GM18507 (cell line): ENCODE measurements around the gene MRPS23.
A peak's percentile ranks its signal among the peaks of the same experiment; 100 is the strongest.

ENCODE experiments used
- DNase-seq: peaks from one replicate; pipeline ENCODE4 v3.0.0; 2011; ENCODE audit warnings: low read depth; ENCODE audit not compliant: insufficient read length; ENCODE audit errors: extremely low spot score
- FAIRE-seq: peaks from 2 replicates; lab custom pipeline; 2011; peaks lifted over from hg19 to GRCh38; lab: Jason Lieb, UNC

Gene MRPS23

DNA sequence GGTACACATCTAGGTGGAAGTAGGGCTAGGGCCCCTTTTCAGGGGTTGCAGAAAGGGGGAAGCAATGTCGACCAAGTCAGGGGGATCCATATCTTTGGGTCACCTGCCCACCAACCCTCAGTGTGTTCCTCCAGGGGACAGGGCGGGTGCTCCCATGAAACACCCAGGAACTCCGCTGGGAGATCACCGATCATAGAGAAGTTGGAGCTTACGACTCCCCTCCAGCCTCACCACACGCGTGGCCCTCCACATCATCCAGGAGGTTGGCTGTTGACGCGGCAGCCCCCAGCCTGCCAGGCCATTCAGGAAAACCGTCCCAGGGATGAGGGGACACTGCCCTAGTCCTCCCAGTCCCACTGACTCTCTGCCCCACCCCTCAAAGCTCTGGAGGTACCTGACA, 17.3 kb upstream of the MRPS23 start:
- no peak for FAIRE-seq
- no peak for DNase-seq

DNA sequence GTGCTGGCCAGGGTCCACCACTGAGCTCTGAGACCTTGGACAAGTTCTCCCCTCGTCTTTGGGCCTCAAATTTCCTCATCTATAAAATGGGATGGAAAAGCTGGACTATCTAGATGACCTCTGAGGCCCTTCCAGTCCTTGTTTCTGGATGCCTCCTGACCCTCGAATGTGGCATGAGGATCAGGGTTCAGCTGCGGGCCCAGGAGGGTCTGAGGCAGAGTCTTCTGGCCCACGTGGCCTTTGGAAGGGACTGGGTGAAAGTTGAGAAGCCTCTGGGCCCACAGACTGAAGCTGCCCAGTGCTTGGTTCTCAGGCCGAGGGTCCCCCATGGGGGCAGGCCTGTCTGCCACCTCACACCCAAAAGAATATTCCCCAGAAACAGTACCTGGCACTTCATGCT, 16.9 kb upstream of the MRPS23 start:
- DNase-seq = no peak
- no peak for FAIRE-seq

DNA sequence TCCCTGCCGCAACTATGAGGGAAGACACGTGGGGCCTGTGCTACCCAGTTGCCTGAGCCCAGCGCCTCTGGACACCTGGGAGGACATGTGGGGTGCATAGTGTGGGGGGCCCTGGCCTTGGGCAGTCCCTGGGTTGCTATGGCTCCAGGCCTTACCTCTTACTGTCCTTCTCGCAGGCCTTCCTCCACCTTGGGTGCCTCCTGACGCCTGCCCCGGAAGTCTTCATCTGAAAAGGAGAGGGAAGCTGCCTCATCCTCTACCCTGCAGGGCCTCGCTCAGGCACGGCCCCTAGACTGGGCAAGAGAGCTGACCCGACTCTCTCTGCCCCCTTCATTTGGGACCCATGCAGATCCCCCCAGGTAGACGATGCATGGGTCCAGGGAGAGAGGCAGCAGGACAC, 16.5 kb upstream of the MRPS23 start:
- no peak for DNase-seq
- FAIRE-seq = no peak

DNA sequence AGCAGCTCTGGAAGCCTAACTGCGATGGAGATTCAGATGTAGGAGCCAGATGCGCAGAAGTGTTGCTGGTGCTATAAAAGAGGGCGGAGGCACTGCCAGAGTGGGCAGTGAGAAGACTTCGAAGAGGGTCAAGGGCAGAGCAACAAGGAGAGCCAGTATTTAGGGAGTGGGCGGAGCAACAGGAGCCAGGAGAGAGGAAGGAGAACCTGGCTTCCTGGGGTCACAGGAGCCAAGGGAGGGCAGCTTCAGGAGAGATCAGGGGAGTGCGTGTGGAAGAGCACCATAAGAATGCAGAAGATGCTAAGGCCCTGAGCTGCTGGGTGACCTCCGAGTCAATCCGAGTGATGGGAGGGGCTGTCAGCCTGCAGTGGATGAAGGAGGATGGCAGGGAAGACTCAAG, 14.4 kb upstream of the MRPS23 start:
- FAIRE-seq (no peak), DNase-seq (no peak)

DNA sequence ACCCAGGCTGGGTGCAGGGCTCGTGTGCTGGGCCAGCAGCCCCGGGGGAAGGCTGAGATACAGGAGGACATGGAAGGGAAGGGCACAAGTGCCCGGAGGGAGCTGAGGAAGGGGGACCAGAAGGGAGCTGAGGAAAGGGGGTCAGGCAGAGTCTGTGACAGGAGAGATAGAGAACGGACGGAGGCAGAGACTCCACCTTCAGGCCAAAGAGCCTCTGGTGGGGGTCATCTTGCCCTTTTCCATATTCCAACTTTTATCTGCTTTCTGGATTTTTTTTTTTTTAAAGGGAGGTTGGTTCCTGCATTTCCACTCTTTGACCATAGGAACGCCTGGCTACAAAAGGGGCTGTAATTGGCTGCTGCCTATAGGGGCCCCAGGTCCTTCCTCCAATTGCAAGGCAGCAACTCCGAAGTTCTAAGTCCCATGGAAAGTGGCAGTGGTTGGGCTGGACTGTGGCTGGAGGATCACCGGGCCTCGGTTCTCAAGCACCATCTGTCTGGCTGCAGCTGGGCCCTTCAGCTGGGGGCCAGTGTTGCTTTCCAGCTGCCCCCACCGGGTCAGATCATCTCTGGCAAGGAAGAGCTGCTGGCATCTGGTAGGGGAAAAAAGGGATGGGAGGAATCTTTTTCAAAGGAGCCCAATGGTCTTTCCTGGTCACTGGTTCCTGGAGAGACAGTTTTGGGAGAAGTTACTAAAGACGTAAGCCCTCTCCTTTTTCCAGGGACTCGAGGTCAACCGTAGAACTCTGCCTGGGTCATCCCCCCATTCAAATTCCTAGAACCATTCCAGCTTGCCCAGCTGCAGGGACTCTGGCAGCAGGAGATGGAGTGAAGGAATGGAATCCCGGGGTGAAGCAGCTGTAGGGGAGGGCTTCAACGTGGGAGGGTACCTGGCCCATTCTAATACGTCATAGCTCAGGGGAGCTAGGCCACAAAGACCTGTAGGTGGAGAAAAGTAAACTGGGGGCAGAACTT, 13.1 kb upstream of the MRPS23 start:
- FAIRE-seq = no peak
- no peak for DNase-seq

DNA sequence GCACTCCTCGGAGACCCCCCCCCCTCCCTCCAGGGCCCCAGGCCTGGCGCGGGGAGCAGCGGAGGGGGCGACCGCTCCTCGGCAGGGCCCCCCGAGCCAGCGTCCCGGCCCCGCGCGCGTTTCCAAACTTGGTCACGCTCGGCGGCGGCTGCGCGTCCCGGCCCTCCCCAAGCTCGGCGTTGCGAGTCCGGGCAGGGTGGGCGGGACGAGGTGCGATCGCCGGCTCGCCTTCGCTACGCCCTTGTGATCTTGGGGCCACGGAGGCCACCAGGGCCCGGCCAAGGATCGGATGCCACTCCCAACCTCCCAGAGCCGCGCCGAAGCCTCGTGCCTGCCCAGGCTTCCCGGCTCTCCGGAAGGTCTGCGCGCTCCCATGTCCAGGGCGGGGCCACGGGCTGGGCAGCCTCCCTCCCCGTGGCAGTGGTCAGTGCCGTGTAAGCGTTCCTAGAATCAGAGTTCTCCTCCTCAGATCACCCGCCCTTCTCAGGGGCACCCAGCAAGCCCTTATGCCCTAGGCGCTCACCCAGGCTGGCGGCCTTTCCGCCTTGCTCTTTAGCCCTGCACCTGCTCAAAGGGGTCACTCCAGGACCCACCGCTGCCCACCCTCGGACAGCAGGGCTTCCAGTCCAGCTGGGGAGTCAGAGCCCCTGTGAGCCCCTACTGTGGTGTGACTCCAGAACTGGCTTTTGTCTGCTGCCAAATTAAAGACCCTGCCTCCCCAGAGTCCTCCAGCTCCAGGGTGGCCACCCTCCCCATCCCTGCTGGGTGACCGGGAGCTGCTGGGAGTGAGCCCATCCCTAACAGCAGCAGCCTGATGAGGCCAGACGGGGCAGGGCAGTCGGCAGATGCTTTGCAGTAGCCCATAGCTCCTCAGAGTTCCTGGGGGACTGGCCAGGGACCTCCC, 12.2 kb upstream of the MRPS23 start:
- FAIRE-seq (no peak), DNase-seq (no peak)

DNA sequence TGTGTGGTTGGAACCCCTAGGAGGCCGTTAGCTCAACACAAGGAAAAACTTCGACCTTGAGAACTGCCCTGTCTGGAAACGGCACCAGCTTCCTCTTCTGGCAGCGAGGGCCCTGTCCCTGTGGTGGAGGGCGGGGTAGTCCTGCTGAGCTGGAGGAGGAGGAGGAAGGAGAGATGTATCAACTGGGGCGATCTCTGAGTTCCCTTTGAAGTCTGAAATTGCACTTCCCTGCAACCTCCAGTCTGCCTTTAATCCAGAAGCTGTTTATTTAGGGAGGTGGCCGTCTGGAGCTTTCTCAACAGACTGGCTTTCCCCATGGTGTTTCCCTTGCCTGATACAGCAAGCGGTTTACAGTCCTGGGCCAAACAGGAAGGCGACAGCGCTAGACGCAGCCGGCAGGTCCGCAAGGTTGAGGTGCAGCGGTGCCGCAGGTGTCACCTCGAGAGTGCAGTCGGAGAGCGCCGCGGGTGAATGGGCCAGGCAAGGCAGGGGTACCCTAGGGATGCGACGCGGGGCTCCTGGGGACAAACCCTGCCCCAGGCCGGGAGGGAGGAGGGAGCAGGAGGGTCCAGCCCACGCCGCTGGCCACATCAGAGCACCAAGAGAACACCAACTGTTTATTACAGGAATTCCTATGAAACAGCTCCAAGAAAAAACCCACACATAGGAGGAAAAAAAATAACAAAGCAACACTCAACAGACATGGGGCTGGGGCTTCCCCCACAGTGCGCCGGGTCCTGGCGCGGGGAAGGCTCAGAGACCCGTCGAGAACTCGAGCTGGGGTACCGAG, 11.4 kb upstream of the MRPS23 start:
- FAIRE-seq (peak; percentile 18), DNase-seq (no peak)

DNA sequence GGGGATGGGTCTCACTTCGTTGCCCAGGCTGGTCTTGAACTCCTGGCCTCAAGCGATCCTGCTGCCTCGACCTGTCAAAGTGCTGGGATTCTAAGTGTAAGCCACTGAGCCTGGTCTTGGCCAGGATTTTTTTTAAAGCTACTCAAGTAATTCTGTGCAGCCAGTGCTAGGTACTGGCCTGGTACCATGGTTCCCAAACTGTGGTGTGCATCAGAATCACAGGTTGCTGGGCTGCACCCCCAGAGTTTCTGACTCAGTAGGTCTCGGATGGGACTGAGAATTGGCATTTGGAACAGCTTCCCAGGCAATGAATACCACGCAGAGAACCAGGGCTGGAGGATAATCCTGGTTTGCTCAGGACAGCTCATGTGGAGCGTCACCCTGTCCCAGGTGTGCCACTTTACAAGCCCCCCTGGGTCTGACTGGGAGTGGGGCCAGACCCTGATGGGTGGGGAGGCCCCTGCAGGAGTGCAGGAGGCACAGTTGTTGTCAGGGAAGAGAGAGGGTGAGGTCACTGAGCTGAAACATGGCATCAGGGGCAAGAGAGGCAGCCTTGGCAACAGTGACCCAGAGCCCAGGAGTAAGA, 10.7 kb upstream of the MRPS23 start:
- DNase-seq = no peak
- FAIRE-seq = no peak

DNA sequence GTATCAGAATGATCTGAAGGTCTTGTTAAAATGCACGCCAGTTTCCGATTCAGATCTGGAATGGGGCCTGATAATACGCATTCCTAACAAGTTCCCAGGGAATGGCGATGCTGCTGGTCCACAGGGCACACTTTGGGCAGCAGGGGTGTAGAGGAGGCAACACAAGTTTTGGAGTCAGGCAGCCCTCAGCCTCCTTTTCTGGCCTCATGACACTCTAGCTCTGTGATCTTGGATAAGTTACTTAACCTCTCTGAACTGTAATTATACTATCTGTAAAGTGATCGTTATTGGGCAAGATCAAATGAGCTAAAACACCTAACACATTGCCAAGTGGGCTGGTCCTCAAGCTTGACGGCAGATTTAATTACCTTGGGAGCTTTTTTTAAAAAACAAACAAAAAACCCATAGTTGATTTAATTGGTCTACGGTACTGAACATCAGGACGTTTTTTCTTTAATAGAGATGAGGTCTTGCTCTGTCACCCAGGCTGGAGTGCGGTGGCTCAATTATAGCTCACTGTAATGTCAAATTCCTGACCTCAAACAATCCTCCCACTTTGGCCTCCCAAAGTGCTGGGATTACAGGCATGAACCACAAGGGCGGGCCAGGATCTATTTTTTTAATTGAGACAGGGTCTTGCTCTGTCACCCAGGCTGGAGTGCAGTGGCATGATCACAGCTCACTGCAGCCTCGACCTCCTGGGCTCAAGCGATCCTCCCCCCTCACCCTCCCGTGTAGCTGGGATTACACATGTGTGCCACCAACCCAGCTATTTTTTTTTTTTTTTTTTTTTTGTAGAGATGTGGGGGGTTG, 10.0 kb upstream of the MRPS23 start:
- no peak for DNase-seq

DNA sequence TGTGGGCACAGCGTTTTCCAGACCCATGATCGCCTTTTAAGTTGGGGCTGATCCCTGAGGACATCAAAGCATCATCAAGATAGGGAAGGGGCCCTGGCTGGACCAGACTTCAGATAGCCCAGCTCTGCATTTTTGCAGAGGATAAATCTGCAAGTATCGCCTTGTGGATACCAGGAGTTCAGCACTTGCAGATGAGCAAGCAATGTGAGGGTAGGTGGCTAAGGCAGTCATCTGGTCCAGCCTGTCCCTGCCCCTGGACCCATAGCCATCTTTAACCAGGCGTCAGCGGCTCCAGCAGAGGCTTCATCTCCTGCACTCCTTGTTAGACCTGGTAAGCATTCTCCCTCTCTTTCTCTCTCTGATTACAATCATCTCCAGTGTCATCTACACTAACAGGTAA, 9.0 kb upstream of the MRPS23 start:
- DNase-seq (no peak), FAIRE-seq (no peak)

More for the DNA sequence above, 10.0 kb upstream of the MRPS23 start:
- no peak for FAIRE-seq

DNA sequence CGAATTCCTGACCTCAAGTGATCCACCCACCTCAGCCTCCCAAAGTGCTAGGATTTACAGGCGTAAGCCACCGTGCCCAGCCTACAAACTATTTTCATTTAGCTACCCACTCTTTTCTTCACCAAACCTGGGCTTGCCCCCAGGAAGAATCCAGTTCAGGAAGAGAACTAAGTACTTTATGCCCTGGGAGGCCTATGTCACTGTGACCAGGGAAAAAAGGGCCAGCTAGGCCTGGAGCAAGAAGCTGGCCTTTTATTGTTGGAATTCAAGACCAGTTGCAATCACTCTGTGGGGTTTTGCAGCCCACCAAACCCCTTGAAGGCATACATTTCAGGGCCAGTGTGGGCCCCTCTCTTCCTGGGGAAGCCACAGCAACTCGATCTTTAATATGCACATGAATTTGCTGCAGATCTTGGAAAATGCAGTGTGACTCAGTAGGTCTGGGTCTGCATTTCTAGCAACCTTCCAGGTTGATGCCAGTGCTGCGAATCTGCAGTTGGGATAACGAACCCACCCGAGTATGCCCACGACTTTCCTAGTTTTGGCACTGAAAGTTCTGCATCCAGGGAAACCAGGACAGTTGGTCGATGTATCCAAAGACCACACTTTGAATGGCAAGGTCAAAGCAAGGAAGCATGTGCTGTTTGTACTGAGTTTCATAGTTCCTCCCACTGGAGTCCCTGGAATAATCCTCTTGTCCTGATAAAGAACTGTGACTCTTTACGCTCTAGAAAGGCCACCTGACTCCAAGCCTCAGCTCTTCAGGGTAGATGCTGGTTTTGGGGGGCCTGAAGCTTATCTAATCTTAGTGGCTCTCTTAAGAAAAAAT, 7.2 kb upstream of the MRPS23 start:
- DNase-seq (no peak), FAIRE-seq (no peak)

DNA sequence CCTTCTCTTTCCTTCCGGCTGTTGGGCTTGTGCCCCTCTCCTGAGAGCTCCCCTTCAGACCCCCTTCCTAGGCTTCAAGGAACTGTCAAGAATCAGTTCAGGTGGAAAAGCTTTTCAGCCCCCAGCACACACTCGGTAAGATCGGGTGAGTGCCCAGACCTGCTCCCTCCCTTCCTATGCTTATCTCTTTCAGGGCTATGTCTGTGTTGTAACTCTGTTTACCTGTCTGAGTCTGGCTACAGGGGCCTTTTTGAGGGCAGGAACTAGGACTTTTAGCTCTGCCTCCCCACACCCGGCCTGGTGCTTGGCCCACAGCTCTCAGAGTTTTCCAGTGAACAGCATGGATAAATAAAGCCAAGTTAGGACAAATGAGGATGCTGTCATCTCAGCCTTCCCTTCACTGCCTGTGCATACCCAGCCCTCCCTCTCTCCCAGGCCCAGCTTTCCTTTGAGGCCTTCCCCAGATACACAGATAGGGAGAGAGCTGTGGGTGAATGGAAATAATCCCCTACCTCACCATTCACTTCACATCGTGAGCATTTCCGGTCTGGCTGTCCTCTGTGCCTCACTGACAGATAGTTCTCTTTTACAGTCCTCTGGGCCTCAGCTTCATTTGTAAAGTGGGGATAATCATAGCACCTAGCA, 5.7 kb upstream of the MRPS23 start:
- DNase-seq (no peak), FAIRE-seq (no peak)

DNA sequence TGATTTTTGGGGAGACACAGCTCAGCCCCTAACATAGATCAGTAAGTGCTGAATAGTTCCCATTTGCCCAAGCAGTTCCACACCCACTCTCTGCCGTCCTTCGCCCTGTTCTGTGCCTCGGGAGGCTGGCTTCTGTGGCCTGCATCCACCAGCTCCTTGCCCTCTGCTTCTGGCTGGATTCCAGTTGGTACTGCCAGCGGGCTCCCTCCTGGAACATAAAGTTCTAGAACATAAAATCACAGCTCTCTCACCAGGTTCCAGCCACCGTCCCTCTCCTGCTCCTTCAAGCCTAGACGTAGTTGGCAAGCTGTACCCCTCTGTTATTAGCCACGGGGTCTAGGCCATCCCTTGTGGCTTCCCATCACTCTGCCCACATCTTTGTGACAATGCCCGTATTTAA, 3.9 kb upstream of the MRPS23 start:
- DNase-seq (no peak), FAIRE-seq (no peak)

DNA sequence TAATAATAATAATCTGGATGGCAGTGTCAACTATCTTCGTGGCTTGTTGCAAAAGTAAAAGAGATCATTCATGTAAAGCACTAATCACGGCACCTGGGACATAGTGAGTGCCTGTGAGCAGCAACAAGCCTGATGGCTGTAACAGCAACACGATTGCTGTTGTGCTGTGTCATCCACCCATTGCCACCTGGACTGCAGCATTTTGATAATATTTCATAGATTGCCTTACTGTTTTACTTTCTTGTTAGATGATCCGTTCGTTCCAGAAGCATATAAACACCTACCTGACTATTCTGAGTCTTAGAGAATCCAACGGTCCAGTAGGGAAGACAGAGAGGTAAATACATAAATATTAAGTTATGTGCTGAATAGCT, 3.1 kb upstream of the MRPS23 start:
- DNase-seq (no peak), FAIRE-seq (no peak)

DNA sequence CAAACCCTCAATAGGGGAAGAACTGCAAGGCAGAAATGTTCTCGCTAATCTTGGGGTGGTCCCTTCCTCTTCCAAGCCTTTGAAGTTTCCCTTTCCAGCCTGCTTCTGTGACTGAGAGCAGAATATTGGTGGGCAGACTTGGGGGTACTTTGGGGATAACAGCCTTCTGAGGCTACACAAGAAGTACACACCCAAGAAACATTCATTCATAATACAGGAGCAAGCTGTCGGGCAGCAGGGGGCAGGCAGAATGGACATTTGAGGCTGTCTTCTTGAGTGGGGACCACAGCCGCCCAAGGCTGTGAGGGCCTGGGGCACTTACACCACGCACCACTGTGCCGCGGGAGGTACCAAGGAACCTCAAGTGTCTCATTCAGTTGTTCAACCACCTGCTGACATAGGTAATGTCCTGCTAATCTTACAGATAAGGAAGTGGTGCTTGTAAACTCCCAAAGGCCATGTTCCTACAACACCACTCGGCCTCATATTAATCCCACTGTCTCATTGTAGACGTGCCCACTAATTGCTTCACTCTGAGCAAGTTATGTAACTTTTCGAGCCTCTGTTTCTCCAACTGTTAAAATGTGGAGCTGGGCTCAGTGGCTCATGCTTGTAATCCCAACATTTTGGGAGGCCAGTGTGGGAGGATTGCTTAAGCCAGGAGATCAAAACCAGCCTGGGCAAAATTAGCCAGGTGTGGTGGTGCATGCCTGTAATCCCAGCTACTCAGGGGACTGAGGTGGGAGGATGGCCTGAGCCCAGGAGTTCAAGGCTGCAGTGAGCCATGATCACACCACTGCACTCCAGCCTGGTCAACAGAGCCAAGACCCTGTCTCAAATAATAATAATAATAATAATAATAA, 2.5 kb upstream of the MRPS23 start:
- FAIRE-seq (no peak), DNase-seq (no peak)

DNA sequence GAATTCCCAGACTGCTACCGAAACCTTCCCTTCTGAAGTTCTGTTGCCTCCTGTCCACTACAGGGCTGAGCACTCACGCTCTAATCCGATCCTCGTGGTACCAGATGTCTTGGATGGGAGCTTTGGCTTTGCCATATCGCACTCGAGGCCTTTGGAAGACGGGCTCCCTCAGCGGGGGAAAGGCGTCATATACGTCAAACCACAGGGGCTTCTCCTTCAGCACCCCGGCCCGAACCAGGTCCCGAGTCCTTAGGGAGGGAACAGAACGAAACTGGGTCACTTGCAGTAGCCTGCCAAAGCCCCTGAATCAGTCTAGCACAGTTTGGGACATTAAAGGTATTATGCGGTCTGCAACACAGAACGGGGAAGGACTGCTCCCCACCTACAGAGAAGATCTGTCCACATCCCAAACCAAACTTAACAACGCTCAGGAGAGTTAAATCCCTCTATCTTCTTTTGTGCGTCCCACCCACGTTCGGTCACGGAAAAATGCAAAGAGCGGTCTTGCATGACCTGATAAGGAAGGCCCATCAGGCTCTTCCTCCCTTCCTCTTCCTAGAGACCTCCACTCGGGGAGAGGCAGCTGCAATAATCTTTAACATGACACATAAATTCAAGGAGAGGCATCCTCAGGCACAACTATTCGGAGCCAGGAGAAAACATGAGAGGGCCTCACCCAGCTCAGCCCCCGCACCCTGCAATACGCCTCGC, 526 bp downstream of the MRPS23 start:
- FAIRE-seq (no peak), DNase-seq (no peak)
